K562 (cell line): ENCODE data around the gene SLC27A2.

Experiments used
- ERF ChIP-seq: fragments of 450-650 bp; formaldehyde crosslinking; IDR thresholded peaks from 2 replicates; pipeline ENCODE4 v1.4.0; 2020; ENCODE audit warnings: mild to moderate bottlenecking, mixed read lengths
- GABPA ChIP-seq: fragments of 200-800 bp; sonication (Bioruptor generic); conservative IDR thresholded peaks from 2 replicates; pipeline ENCODE4 v1.6.1; 2016; ENCODE audit warnings: low read depth, missing genetic modification characterization, missing compliant biosample characterization
- JUNB ChIP-seq: fragments of 450-650 bp; formaldehyde crosslinking; conservative IDR thresholded peaks from 2 replicates; pipeline ENCODE4 v1.4.0; 2020; ENCODE audit warnings: mild to moderate bottlenecking
- TAL1 ChIP-seq: fragments of 450-650 bp; IDR thresholded peaks from 2 replicates; pipeline ENCODE4 v1.6.1; 2016; ENCODE audit warnings: mild to moderate bottlenecking
- TF ChIP-seq, protein P1 (sequence below), 3 experiments: fragments of 200-800 bp in 1 of 3; sonication (Bioruptor generic) in 1 of 3; sonication (generic) in 1 of 3; formaldehyde crosslinking in 1 of 3; IDR thresholded peaks; 2 replicates each; pipeline versions ENCODE4 v1.6.1 to v1.8.0; 2016 to 2022; ENCODE audit warnings: mild to moderate bottlenecking in 2 of 3, missing compliant biosample characterization in 2 of 3, missing genetic modification characterization in 2 of 3, missing genetic modification reagents in 1 of 3
- TF ChIP-seq, protein P2 (sequence below), 3 experiments: IDR thresholded peaks in 2 of 3; conservative IDR thresholded peaks in 1 of 3; 2 replicates each; pipeline ENCODE4 v1.5.1; 2011 to 2012; ENCODE audit warnings: low read length in 3 of 3, mild to moderate bottlenecking in 3 of 3, control low read depth in 2 of 3, improper control_type of control experiment in 1 of 3, inconsistent platforms in 1 of 3, low read depth in 1 of 3, mixed read lengths in 1 of 3, moderate library complexity in 1 of 3; ENCODE audit not compliant: insufficient read depth in 2 of 3
- TF ChIP-seq, protein P3 (sequence below): sonication (generic); formaldehyde crosslinking; IDR thresholded peaks from 2 replicates; pipeline ENCODE4 v1.8.0; 2023; ENCODE audit warnings: mild to moderate bottlenecking, missing genetic modification reagents
- TF ChIP-seq, protein P4 (sequence below): fragments of 250-450 bp; sonication (Bioruptor Pico); IDR thresholded peaks from 2 replicates; pipeline ENCODE4 v1.5.0; 2021

DNA sequence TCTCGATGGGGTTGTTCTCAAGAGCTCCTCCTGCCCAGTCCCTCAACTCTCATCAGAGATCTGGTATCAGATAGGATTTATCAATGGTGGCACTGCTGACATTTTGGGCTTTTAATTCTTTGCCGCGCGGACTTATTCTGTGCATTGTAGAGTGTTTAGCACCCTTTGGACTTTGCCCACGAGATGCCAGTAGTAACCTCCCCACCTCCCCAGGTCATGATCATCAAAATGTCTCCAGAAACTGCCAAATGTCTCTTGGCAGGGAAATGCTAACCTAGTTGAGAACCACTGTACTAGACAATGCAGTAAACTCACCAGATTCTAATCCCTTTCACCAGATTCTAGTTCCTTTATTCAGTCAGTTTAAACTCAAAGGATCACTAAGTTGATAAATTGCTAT lies 24.0 kb downstream of the SLC27A2 start:
- TF ChIP-seq ERF (CRISPR knock-in tag) (no peak), TAL1 (no peak), GABPA (no peak), JUNB (CRISPR knock-in tag) (no peak)
- TF ChIP-seq, protein P1, sequence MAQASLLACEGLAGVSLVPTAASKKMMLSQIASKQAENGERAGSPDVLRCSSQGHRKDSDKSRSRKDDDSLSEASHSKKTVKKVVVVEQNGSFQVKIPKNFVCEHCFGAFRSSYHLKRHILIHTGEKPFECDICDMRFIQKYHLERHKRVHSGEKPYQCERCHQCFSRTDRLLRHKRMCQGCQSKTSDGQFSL (CRISPR knock-in tag; IDR thresholded peaks at IDR 0.05): no peak
- TF ChIP-seq, protein P1 (tag; IDR thresholded peaks at IDR 0.05): no peak
- TF ChIP-seq, protein P2, sequence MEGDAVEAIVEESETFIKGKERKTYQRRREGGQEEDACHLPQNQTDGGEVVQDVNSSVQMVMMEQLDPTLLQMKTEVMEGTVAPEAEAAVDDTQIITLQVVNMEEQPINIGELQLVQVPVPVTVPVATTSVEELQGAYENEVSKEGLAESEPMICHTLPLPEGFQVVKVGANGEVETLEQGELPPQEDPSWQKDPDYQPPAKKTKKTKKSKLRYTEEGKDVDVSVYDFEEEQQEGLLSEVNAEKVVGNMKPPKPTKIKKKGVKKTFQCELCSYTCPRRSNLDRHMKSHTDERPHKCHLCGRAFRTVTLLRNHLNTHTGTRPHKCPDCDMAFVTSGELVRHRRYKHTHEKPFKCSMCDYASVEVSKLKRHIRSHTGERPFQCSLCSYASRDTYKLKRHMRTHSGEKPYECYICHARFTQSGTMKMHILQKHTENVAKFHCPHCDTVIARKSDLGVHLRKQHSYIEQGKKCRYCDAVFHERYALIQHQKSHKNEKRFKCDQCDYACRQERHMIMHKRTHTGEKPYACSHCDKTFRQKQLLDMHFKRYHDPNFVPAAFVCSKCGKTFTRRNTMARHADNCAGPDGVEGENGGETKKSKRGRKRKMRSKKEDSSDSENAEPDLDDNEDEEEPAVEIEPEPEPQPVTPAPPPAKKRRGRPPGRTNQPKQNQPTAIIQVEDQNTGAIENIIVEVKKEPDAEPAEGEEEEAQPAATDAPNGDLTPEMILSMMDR (IDR thresholded peaks at IDR 0.05 in 2 of 3, conservative IDR thresholded peaks at IDR 0.05 in 1 of 3; ENCODE audit: insufficient read depth in 2 of 3, low read depth in 1 of 3, low read length in 3 of 3): no peak
- TF ChIP-seq, protein P3, sequence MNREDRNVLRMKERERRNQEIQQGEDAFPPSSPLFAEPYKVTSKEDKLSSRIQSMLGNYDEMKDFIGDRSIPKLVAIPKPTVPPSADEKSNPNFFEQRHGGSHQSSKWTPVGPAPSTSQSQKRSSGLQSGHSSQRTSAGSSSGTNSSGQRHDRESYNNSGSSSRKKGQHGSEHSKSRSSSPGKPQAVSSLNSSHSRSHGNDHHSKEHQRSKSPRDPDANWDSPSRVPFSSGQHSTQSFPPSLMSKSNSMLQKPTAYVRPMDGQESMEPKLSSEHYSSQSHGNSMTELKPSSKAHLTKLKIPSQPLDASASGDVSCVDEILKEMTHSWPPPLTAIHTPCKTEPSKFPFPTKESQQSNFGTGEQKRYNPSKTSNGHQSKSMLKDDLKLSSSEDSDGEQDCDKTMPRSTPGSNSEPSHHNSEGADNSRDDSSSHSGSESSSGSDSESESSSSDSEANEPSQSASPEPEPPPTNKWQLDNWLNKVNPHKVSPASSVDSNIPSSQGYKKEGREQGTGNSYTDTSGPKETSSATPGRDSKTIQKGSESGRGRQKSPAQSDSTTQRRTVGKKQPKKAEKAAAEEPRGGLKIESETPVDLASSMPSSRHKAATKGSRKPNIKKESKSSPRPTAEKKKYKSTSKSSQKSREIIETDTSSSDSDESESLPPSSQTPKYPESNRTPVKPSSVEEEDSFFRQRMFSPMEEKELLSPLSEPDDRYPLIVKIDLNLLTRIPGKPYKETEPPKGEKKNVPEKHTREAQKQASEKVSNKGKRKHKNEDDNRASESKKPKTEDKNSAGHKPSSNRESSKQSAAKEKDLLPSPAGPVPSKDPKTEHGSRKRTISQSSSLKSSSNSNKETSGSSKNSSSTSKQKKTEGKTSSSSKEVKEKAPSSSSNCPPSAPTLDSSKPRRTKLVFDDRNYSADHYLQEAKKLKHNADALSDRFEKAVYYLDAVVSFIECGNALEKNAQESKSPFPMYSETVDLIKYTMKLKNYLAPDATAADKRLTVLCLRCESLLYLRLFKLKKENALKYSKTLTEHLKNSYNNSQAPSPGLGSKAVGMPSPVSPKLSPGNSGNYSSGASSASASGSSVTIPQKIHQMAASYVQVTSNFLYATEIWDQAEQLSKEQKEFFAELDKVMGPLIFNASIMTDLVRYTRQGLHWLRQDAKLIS (CRISPR knock-in tag): no peak
- TF ChIP-seq, protein P4, sequence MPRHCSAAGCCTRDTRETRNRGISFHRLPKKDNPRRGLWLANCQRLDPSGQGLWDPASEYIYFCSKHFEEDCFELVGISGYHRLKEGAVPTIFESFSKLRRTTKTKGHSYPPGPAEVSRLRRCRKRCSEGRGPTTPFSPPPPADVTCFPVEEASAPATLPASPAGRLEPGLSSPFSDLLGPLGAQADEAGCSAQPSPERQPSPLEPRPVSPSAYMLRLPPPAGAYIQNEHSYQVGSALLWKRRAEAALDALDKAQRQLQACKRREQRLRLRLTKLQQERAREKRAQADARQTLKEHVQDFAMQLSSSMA (CRISPR knock-in tag): no peak
